ENCODE data around the gene DIAPH1.

DNA sequence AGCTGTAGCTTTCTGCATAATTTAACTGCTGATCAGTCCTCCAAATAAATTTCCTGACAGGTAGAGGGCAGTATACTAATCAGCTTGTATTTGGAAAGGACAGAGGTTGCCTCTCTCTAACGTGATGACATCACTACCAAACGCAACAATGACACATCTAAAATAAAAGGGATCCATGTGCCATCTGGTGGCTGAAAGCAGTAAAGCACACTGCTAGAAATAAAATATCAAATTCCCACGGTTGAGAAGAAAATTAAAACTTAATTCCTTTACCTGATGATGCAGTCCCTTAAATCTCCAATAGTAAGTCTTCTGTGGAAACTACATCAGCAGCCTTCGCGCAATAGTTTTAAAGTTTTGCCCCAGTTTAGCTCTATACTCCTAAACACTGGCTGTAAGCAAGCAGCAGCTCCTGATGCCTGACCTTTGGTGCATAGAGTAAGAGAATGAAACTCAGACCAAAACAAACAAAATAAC is 54.5 kb downstream of the DIAPH1 start:
- TF ChIP-seq, protein P1, sequence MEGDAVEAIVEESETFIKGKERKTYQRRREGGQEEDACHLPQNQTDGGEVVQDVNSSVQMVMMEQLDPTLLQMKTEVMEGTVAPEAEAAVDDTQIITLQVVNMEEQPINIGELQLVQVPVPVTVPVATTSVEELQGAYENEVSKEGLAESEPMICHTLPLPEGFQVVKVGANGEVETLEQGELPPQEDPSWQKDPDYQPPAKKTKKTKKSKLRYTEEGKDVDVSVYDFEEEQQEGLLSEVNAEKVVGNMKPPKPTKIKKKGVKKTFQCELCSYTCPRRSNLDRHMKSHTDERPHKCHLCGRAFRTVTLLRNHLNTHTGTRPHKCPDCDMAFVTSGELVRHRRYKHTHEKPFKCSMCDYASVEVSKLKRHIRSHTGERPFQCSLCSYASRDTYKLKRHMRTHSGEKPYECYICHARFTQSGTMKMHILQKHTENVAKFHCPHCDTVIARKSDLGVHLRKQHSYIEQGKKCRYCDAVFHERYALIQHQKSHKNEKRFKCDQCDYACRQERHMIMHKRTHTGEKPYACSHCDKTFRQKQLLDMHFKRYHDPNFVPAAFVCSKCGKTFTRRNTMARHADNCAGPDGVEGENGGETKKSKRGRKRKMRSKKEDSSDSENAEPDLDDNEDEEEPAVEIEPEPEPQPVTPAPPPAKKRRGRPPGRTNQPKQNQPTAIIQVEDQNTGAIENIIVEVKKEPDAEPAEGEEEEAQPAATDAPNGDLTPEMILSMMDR (IDR thresholded peaks at IDR 0.05): peak; percentile 89 to 99 (median 96)
- TF ChIP-seq POLR2A (IDR thresholded peaks at IDR 0.05): no peak

Measured in gastroesophageal sphincter (tissue), 3 donors.